Measurements from ENCODE around the gene PABPC1L.

PABPC1L gene

GRCh38 chr20:44884907-44885391 lies 24.9 kb upstream of the PABPC1L start:
- Histone ChIP-seq H3K9me3 (ENCODE audit: control insufficient read depth, insufficient read depth, low read depth, low read length) (no peaks in the 10 kb centered on the region), H3K4me1 (ENCODE audit: control insufficient read depth, insufficient read depth, low read length) (peaks cover 4% of the 10 kb centered on the region; the same call in 1 of the 2 replicates), H3K4me3 (ENCODE audit: low read depth, low read length) (peak overlapping the region; percentile 99), H3K36me3 (ENCODE audit: control insufficient read depth in 2 of 2, insufficient read depth in 1 of 2, low read length in 2 of 2) (peaks cover 0 to 23% of the 10 kb centered on the region in 2 experiments; a peak in 1 of 3 replicates), H3K27ac (ENCODE audit: extremely low read depth, low read depth, low read length) (no peak overlapping the region)
- ChIA-PET POLR2A (interaction anchor here (0.5 to 1.3 kb wide), 15 partner anchors 11 to 1688 kb away, joined by 3 to 9 read pairs (median 3); partner anchors contain the start of genes PABPC1L, SDC4, SERINC3 and TOMM34), CTCF (interaction anchor here (0.9 to 1.8 kb wide), 2 partner anchors 18 to 32 kb away, joined by 3 to 4 read pairs; no protein-coding TSS in a partner anchor)
- TF ChIP-seq ZNF433 (tag by site-specific recombination; IDR thresholded peaks at IDR 0.05; ENCODE audit: low read depth) (no peak), MZF1 (tag by site-specific recombination; IDR thresholded peaks at IDR 0.05; ENCODE audit: borderline replicate concordance) (peak; percentile 75; the same call in 1 of the 2 replicates), TCF7L2 (IDR thresholded peaks at IDR 0.05; ENCODE audit: borderline replicate concordance, low read depth, low read length) (no peak), ZNF114 (tag by site-specific recombination; IDR thresholded peaks at IDR 0.05) (no peak), ZIC2 (tag by site-specific recombination; IDR thresholded peaks at IDR 0.05) (no peak), ZNF324 (tag by site-specific recombination; IDR thresholded peaks at IDR 0.05) (no peak), ZNF214 (tag by site-specific recombination; IDR thresholded peaks at IDR 0.05; ENCODE audit: borderline replicate concordance) (no peak), ZFP69B (tag by site-specific recombination; IDR thresholded peaks at IDR 0.05) (no peak), BCL11B (tag by site-specific recombination; IDR thresholded peaks at IDR 0.05; ENCODE audit: low read depth) (0 out of 2 replicates have a peak, but pooled peaks have one; percentile 58), ZNF157 (tag by site-specific recombination; IDR thresholded peaks at IDR 0.05) (no peak), ZNF280C (tag by site-specific recombination; IDR thresholded peaks at IDR 0.05) (no peak), ZNF768 (tag by site-specific recombination; IDR thresholded peaks at IDR 0.05) (no peak), KLF9 (tag by site-specific recombination; IDR thresholded peaks at IDR 0.05; ENCODE audit: low read depth) (no peak), ZNF23 (tag by site-specific recombination; IDR thresholded peaks at IDR 0.05; ENCODE audit: borderline replicate concordance) (no peak), ZNF626 (tag by site-specific recombination; IDR thresholded peaks at IDR 0.05) (no peak), ZNF311 (tag by site-specific recombination; IDR thresholded peaks at IDR 0.05; ENCODE audit: borderline replicate concordance) (no peak), IKZF3 (tag by site-specific recombination; IDR thresholded peaks at IDR 0.05) (0 out of 2 replicates have a peak, but pooled peaks have one; percentile 75), ZBTB10 (tag by site-specific recombination; IDR thresholded peaks at IDR 0.05) (no peak)
- TF ChIP-seq, protein P1, sequence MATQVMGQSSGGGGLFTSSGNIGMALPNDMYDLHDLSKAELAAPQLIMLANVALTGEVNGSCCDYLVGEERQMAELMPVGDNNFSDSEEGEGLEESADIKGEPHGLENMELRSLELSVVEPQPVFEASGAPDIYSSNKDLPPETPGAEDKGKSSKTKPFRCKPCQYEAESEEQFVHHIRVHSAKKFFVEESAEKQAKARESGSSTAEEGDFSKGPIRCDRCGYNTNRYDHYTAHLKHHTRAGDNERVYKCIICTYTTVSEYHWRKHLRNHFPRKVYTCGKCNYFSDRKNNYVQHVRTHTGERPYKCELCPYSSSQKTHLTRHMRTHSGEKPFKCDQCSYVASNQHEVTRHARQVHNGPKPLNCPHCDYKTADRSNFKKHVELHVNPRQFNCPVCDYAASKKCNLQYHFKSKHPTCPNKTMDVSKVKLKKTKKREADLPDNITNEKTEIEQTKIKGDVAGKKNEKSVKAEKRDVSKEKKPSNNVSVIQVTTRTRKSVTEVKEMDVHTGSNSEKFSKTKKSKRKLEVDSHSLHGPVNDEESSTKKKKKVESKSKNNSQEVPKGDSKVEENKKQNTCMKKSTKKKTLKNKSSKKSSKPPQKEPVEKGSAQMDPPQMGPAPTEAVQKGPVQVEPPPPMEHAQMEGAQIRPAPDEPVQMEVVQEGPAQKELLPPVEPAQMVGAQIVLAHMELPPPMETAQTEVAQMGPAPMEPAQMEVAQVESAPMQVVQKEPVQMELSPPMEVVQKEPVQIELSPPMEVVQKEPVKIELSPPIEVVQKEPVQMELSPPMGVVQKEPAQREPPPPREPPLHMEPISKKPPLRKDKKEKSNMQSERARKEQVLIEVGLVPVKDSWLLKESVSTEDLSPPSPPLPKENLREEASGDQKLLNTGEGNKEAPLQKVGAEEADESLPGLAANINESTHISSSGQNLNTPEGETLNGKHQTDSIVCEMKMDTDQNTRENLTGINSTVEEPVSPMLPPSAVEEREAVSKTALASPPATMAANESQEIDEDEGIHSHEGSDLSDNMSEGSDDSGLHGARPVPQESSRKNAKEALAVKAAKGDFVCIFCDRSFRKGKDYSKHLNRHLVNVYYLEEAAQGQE (tag by site-specific recombination; IDR thresholded peaks at IDR 0.05), result no peak
- TF ChIP-seq, protein P2, sequence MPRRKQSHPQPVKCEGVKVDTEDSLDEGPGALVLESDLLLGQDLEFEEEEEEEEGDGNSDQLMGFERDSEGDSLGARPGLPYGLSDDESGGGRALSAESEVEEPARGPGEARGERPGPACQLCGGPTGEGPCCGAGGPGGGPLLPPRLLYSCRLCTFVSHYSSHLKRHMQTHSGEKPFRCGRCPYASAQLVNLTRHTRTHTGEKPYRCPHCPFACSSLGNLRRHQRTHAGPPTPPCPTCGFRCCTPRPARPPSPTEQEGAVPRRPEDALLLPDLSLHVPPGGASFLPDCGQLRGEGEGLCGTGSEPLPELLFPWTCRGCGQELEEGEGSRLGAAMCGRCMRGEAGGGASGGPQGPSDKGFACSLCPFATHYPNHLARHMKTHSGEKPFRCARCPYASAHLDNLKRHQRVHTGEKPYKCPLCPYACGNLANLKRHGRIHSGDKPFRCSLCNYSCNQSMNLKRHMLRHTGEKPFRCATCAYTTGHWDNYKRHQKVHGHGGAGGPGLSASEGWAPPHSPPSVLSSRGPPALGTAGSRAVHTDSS (tag by site-specific recombination; IDR thresholded peaks at IDR 0.05), result no peak
- TF ChIP-seq, protein P3, sequence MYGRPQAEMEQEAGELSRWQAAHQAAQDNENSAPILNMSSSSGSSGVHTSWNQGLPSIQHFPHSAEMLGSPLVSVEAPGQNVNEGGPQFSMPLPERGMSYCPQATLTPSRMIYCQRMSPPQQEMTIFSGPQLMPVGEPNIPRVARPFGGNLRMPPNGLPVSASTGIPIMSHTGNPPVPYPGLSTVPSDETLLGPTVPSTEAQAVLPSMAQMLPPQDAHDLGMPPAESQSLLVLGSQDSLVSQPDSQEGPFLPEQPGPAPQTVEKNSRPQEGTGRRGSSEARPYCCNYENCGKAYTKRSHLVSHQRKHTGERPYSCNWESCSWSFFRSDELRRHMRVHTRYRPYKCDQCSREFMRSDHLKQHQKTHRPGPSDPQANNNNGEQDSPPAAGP (tag by site-specific recombination; IDR thresholded peaks at IDR 0.05), result 0 out of 2 replicates have a peak, but pooled peaks have one; percentile 63
